ENCODE results near the gene CA10. TPM values are rescaled to one million over a fixed set of nuclear protein-coding genes. Genes with fewer than 3 reads are reported as not detected.

Gene CA10
- polyA plus RNA-seq, 1 donor from 2014 or later, result 6.2 TPM

GRCh38 chr17:52159246-52160135 is 977 bp upstream of the CA10 start:
- no peaks in the 10 kb centered on the region for H4K20me1 ChIP-seq (ENCODE audit: insufficient read depth)
- H3K4me2 ChIP-seq (ENCODE audit: low read length), result peak overlapping the region; percentile 76
- TF ChIP-seq EP300 (conservative IDR thresholded peaks at IDR 0.05; ENCODE audit: poor library complexity, severe bottlenecking), result no peak
- no peak for TF ChIP-seq RAD21 (conservative IDR thresholded peaks at IDR 0.05)
- peak; percentile 48 for TF ChIP-seq REST (IDR thresholded peaks at IDR 0.05; ENCODE audit: borderline replicate concordance)
- peak; percentile 5 for TF ChIP-seq POLR2AphosphoS5 (IDR thresholded peaks at IDR 0.05)
- TF ChIP-seq MXI1 (conservative IDR thresholded peaks at IDR 0.05; ENCODE audit: poor library complexity, severe bottlenecking), result no peak
- TF ChIP-seq, protein P1, sequence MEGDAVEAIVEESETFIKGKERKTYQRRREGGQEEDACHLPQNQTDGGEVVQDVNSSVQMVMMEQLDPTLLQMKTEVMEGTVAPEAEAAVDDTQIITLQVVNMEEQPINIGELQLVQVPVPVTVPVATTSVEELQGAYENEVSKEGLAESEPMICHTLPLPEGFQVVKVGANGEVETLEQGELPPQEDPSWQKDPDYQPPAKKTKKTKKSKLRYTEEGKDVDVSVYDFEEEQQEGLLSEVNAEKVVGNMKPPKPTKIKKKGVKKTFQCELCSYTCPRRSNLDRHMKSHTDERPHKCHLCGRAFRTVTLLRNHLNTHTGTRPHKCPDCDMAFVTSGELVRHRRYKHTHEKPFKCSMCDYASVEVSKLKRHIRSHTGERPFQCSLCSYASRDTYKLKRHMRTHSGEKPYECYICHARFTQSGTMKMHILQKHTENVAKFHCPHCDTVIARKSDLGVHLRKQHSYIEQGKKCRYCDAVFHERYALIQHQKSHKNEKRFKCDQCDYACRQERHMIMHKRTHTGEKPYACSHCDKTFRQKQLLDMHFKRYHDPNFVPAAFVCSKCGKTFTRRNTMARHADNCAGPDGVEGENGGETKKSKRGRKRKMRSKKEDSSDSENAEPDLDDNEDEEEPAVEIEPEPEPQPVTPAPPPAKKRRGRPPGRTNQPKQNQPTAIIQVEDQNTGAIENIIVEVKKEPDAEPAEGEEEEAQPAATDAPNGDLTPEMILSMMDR (IDR thresholded peaks at IDR 0.05; ENCODE audit: poor library complexity, severe bottlenecking), result no peak
- TF ChIP-seq EZH2 (IDR thresholded peaks at IDR 0.05; ENCODE audit: borderline replicate concordance, insufficient read depth, low read length, poor library complexity, severe bottlenecking), result no peak
- no peak overlapping the region for H2AFZ ChIP-seq (ENCODE audit: low read depth, low read length)
- peak overlapping the region; percentile 84 for H3K4me3 ChIP-seq (ENCODE audit: low read length)
- H3K9me2 ChIP-seq (ENCODE audit: insufficient read depth, low read length), result no peaks in the 10 kb centered on the region
- peak overlapping the region; percentile 25 for H3K9ac ChIP-seq (ENCODE audit: low read length)
- no peaks in the 10 kb centered on the region for H3K36me3 ChIP-seq (ENCODE audit: insufficient read depth, low read length)
- no peak overlapping the region for H3K27ac ChIP-seq (ENCODE audit: low read length)
- no peaks in the 10 kb centered on the region for H3K79me2 ChIP-seq (replicated peaks; ENCODE audit: insufficient read depth, low read length)
- H3K9me3 ChIP-seq (ENCODE audit: low read length), result no peaks in the 10 kb centered on the region
- H3K27me3 ChIP-seq (ENCODE audit: insufficient read depth, low read depth, low read length), result peaks cover 88% of the 10 kb centered on the region
- H3F3A ChIP-seq (ENCODE audit: insufficient read depth, low read length, poor library complexity, severe bottlenecking), result no peaks in the 10 kb centered on the region

DNA sequence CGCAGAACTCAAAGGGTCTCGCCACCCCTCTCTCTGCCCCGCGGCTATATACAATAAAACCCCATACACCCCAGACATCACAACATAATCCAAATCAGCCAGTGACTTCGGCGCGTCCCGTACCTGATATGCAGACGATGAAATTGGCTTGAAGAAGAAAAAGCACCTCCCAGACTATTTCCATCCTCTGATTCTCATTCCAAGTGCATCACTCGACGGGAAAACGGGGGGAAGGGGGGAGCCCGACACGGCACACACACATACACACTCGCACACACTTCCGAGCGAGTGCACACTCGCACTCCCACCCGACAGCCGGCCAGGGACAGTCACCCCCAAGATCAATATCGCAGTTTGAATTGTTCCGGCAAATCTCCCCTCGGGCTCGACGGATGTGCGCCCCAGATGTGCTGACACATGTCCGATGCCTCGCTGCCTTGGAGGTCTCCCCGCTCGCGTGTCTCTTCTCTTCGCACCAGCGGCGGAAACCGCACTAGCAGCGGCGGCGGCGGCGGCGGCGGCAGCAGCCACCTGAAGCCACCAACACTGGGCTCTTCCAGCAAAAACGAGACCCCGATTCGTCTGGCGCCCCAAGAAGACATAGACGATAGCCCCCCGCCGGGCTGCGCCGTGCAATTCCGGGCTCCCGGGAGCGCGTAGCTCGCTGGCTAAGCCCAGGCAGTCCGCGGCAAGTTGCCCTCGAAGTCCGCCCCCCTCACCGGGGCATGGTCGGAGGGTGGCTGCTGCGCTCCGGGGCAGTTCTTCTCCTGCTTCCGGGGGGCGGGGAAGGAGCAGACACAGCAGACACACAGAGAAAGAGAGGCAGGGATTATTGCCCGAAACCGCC is 688 bp downstream of the CA10 start:
- H2AFZ ChIP-seq (ENCODE audit: low read depth, low read length), result peak overlapping the region; percentile 51
- H3K9me3 ChIP-seq (ENCODE audit: low read length), result no peaks in the 10 kb centered on the region
- peaks cover 91% of the 10 kb centered on the region for H3K27me3 ChIP-seq (ENCODE audit: insufficient read depth, low read depth, low read length)
- H3K9me2 ChIP-seq (ENCODE audit: insufficient read depth, low read length), result no peaks in the 10 kb centered on the region
- H3K4me3 ChIP-seq (ENCODE audit: low read length), result peak overlapping the region; percentile 84
- peak overlapping the region; percentile 56 for H3K9ac ChIP-seq (ENCODE audit: low read length)
- no peaks in the 10 kb centered on the region for H3F3A ChIP-seq (ENCODE audit: insufficient read depth, low read length, poor library complexity, severe bottlenecking)
- no peaks in the 10 kb centered on the region for H3K36me3 ChIP-seq (ENCODE audit: insufficient read depth, low read length)
- H3K4me2 ChIP-seq (ENCODE audit: low read length), result peak overlapping the region; percentile 76
- no peak overlapping the region for H3K27ac ChIP-seq (ENCODE audit: low read length)
- H3K79me2 ChIP-seq (replicated peaks; ENCODE audit: insufficient read depth, low read length), result no peaks in the 10 kb centered on the region
- TF ChIP-seq EZH2 (IDR thresholded peaks at IDR 0.05; ENCODE audit: borderline replicate concordance, insufficient read depth, low read length, poor library complexity, severe bottlenecking) (no peak), REST (IDR thresholded peaks at IDR 0.05; ENCODE audit: borderline replicate concordance) (peak; percentile 11), MXI1 (conservative IDR thresholded peaks at IDR 0.05; ENCODE audit: poor library complexity, severe bottlenecking) (peak; percentile 15), SMC3 (conservative IDR thresholded peaks at IDR 0.05; ENCODE audit: poor library complexity) (no peak)
- TF ChIP-seq, protein P1 (IDR thresholded peaks at IDR 0.05; ENCODE audit: poor library complexity, severe bottlenecking), result no peak
- no peaks in the 10 kb centered on the region for H4K20me1 ChIP-seq (ENCODE audit: insufficient read depth)
